ENCODE results near the gene MADCAM1. TPM values are rescaled to one million over a fixed set of nuclear protein-coding genes. Genes with fewer than 3 reads are reported as not detected.

Gene MADCAM1
- total RNA-seq: 0.13 and 0.16 TPM in 2 replicates

DNA sequence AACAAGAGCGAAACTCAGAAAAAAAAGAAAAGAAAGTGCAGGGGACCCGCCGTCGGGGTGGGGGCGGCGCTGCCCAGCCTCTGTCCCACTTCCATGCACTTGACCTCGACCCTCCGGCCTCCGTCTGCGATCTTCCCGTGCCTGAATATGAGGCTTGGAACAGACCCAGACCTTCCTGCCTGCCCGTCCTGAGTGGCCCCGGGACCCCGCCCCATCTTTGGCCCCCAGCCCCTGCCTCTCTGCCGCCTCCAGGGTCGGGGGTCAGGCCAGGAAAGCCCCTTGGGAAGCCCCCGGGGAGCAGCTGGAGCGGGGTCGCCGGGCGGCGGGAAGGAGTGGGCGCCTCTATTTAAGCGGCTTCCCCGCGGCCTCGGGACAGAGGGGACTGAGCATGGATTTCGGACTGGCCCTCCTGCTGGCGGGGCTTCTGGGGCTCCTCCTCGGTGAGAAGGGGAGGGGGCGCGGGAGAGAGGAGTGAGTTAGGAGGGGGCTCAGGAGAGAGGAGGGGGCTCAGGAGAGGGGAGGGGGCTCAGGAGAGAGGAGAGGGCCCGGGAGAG lies at the start of gene MADCAM1:
TSS of gene MADCAM1 (plus strand) at position 375 of the 554 bp plus-strand sequence. CDS start at position 389, 14 bp downstream.

DNA sequence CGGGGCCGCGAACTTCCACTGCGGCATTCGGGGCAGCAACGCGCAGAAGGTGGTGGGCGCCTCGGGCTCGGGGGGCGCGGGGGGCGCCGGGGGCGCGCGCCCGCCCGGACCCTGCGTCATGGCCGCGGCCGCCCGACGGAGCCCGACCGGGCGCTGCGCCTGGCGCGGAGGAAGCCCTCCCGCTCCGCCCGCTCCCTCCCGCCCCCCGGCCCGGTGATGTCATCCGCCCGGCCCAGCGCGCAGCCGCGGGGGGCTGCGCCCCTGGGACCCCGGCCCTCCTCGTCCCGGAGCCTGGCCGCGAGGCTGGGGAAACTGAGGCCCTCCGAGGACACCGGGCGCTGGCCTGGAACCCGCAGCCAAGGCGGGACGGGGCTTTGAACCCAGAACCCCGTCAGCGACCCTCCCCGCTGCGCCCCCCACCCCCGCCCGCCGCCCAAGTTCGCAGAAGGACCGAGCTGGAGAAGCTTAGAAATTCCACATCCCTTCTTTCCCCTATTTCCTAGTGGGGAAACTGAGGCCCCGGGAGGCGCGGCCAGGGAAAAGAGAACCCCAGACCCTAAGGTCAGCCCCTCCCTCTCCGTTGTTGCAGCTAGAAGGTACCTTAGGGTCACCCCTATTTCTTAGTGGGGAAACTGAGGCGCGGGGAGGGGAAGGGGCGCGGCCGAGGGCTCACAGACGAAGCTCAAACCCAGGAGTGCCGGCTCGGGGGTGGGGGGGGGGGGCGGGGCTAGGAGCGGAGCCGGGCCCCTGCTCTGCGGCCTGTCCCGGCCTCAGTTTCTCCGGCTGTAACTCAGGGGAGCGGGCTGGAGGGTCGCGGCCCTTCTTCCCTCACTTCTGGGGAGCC lies 35.2 kb upstream of the MADCAM1 start, which contains the start of gene SHC2:
TSS of gene SHC2 (minus strand) at position 157 of the 844 bp plus-strand sequence. CDS start at position 120, 37 bp downstream.

DNA sequence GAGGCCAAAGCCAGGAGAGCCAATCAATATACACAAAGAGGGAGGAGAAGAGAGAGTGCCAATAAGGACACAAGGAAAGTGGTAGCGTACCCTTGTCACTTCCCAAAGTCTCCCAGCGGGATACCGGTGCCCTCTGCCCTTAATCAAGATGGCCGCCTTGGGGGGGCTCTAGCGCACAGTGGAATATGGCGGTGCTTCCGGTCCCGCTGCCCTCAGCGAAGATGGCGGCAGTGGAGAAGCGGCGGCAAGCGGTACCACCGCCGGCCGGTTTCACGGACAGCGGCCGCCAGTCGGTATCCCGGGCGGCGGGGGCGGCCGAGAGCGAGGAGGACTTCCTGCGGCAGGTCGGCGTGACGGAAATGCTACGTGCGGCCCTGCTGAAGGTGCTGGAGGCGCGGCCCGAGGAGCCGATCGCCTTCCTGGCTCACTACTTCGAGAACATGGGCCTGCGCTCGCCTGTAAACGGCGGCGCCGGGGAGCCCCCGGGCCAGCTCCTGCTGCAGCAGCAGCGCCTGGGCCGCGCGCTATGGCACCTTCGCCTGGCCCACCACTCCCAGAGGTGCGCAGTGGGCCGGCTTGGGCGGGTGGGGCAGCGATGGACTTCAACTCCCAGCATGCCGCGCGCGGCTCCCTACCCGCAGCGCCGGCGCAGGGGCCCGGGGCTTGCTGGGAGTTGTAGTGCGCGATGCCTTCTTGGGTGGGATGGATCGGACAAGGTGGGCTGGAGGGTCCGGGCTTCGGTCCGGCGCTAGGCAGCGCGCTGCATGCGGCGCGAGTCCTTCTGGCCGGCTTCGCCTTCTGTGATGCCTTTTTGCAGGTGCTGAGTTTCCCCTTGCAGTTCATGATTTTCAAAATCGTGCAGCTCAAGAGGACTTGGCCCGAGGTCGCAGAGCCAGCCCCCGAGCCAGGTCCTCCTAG lies 11.3 kb downstream of the MADCAM1 start, which contains the start of gene TPGS1:
TSS of gene TPGS1 (plus strand) at position 212 of the 918 bp plus-strand sequence. CDS start at position 222, 10 bp downstream.

DNA sequence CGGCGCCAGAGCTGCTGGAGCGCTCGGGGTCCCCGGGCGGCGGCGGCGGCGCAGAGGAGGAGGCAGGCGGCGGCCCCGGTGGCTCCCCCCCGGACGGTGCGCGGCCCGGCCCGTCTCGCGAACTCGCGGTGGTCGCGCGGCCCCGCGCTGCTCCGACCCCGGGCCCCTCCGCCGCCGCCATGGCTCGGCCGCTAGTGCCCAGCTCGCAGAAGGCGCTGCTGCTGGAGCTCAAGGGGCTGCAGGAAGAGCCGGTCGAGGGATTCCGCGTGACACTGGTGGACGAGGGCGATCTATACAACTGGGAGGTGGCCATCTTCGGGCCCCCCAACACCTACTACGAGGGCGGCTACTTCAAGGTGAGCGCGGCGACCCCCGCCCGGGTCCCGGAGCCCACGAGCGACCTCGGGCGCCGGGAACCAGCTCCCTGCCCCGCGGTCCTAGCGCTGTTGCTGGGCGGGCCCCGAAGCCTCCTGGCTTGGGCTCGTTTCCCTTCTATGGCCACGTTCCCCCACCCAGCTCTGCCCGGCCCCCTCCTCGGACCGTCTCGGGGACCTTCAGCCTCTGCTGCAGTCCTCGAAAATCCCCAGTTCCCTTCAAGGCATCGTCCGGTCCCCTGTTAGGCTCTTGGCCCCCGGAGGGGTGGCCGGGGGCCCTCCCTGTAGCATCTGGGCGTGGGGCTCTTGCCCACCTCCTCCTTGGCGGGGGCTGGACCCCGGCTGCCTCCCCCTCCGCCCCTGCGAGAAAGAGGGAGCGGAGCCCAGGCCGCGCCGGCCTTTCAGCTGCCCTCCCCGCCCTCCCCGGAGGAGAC lies 35.7 kb downstream of the MADCAM1 start, which contains the start of gene CDC34:
TSS of gene CDC34 (plus strand) at position 8 of the 808 bp plus-strand sequence. CDS start at position 180, 172 bp downstream.

DNA sequence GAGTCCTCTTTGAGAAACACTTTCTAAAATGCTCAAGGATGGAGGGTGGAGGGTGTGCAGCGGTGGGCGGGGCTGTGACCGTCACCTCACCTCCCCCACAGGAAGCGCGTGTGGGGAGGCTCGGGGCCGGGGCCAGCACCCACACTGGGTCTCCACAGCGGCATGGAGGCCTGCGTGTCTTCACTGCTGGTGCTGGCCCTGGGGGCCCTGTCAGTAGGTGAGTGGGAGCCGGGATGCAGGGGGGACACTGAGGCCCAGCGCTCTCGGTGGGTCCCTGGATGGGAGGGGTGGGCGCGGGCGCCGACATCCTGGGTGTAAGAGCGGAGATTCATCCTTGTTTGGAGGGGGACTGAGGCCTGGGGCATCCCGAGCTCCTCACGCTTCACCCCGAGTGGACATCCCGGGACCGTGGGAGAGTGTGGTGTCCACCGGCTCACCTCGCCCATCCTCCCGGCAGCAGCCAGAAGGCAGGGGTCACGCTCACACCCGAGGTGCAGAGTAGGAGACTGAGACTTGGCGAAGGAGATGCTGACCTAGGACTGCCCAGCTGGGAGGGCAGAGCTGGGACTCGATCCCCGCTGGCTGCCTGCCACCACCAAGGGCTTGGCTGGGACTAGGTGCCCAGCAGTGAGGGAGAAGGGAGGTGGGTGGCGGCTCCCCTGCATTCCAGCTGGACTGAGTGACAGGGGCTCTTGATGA lies 47.8 kb downstream of the MADCAM1 start, which contains the start of gene GZMM:
TSS of gene GZMM (plus strand) at position 144 of the 699 bp plus-strand sequence. CDS start at position 163, 19 bp downstream.

Other genes starting within 250 kb of the MADCAM1 start
- gene PLPP2, start 205.1 kb upstream of the MADCAM1 start, total RNA-seq: 15.3 and 32.1 TPM in 2 replicates
- 15.1 and 20.2 TPM in 2 replicates for gene MIER2, start 151.7 kb upstream of the MADCAM1 start, total RNA-seq
- gene C2CD4C, start 87.3 kb upstream of the MADCAM1 start, total RNA-seq: under 0.01 TPM in 1 of 2 replicates, not detected in the other
- 0.16 and 3.4 TPM in 2 replicates for gene SHC2, start 35.5 kb upstream of the MADCAM1 start, total RNA-seq
- 23.3 and 64.3 TPM in 2 replicates for gene TPGS1, start 11.0 kb downstream of the MADCAM1 start, total RNA-seq
- 104 and 108 TPM in 2 replicates for gene CDC34, start 35.3 kb downstream of the MADCAM1 start, total RNA-seq
- not detected in 2 replicates for gene GZMM, start 47.6 kb downstream of the MADCAM1 start, total RNA-seq
- 691 and 1,095 TPM in 2 replicates for gene BSG, start 76.1 kb downstream of the MADCAM1 start, total RNA-seq
- 1.1 and 2.8 TPM in 2 replicates for gene HCN2, start 93.4 kb downstream of the MADCAM1 start, total RNA-seq
- 40.4 and 65.2 TPM in 2 replicates for gene POLRMT, start 137.1 kb downstream of the MADCAM1 start, total RNA-seq
- gene FGF22, start 143.4 kb downstream of the MADCAM1 start, total RNA-seq: 0.16 and 0.51 TPM in 2 replicates
- 82.0 and 136 TPM in 2 replicates for gene RNF126, start 166.7 kb downstream of the MADCAM1 start, total RNA-seq
- 507 and 589 TPM in 2 replicates for gene FSTL3, start 179.9 kb downstream of the MADCAM1 start, total RNA-seq
- not detected in 2 replicates for gene PRSS57, start 199.0 kb downstream of the MADCAM1 start, total RNA-seq
- gene PALM, start 212.4 kb downstream of the MADCAM1 start, total RNA-seq: 6.0 and 75.6 TPM in 2 replicates

Data from mesangial cell (primary cell).